Endometrial microvascular endothelial cells (primary cell): ENCODE measurements around the gene CDK10. TPM values are rescaled to one million over a fixed set of nuclear protein-coding genes. Genes with fewer than 3 reads are reported as not detected.

Source experiments
- total RNA-seq: library from RNA; depleted of rRNA; stranded (reverse); fragments of >200 nt; gene quantifications from one replicate; pipeline ENCODE4 v1.2.3, GENCODE V29; 2015; ENCODE audit errors: inconsistent ontology term

CDK10 gene
- total RNA-seq, 1 donor from 2014 or later = 58.4 TPM

Other genes with a start within 250 kb of the CDK10 start
- 72.5 TPM for gene ANKRD11, start 196.1 kb upstream of the CDK10 start, total RNA-seq
- gene SPG7, start 178.3 kb upstream of the CDK10 start, total RNA-seq = 67.8 TPM
- 4,119 TPM for gene RPL13, start 126.0 kb upstream of the CDK10 start, total RNA-seq
- 22.9 TPM for gene CPNE7, start 110.9 kb upstream of the CDK10 start, total RNA-seq
- not detected for gene DPEP1, start 73.0 kb upstream of the CDK10 start, total RNA-seq
- gene CHMP1A, start 29.0 kb upstream of the CDK10 start, total RNA-seq = 110 TPM
- gene SPATA33, start 28.9 kb upstream of the CDK10 start, total RNA-seq = 7.9 TPM
- gene SPATA2L, start 15.0 kb downstream of the CDK10 start, total RNA-seq = 14.0 TPM
- 3.4 TPM for gene VPS9D1, start 34.2 kb downstream of the CDK10 start, total RNA-seq
- 24.6 TPM for gene ZNF276, start 34.8 kb downstream of the CDK10 start, total RNA-seq
- 33.1 TPM for gene FANCA, start 130.0 kb downstream of the CDK10 start, total RNA-seq
- 0.19 TPM for gene SPIRE2, start 141.8 kb downstream of the CDK10 start, total RNA-seq
- gene TCF25, start 186.9 kb downstream of the CDK10 start, total RNA-seq = 165 TPM
- 2.0 TPM for gene MC1R, start 232.2 kb downstream of the CDK10 start, total RNA-seq
- gene TUBB3, start 236.7 kb downstream of the CDK10 start, total RNA-seq = 119 TPM